Measurements from ENCODE around the gene SUN1.

The SUN1 gene

GRCh38 chr7:891805-892204 is 59.5 kb downstream of the SUN1 start:
- no peak for DNase-seq (ENCODE audit: low read depth in 2 of 2)

- DNase-seq (ENCODE audit: low read depth in 2 of 2) = no peak
Observed at GRCh38 chr7:892648-893593, 60.6 kb downstream of the SUN1 start.

- DNase-seq (ENCODE audit: low read depth in 2 of 2) = no peak
Observed at GRCh38 chr7:893686-894085, 61.4 kb downstream of the SUN1 start.

GRCh38 chr7:894164-894867 is 62.0 kb downstream of the SUN1 start:
- DNase-seq (ENCODE audit: low read depth in 2 of 2) = no peak

GRCh38 chr7:894927-895450 is 62.7 kb downstream of the SUN1 start:
- DNase-seq (ENCODE audit: low read depth in 2 of 2) = no peak

- DNase-seq (ENCODE audit: low read depth in 2 of 2) = no peak
Observed at GRCh38 chr7:895451-896052, 63.3 kb downstream of the SUN1 start.

- no peak for DNase-seq (ENCODE audit: low read depth in 2 of 2)
Observed at GRCh38 chr7:896346-897075, 64.2 kb downstream of the SUN1 start.

GRCh38 chr7:897086-897485 is 64.8 kb downstream of the SUN1 start:
- no peak for DNase-seq (ENCODE audit: low read depth in 2 of 2)

GRCh38 chr7:897771-898376 is 65.6 kb downstream of the SUN1 start:
- no peak for DNase-seq (ENCODE audit: low read depth in 2 of 2)

GRCh38 chr7:898460-898854 is 66.2 kb downstream of the SUN1 start:
- DNase-seq (ENCODE audit: low read depth in 2 of 2) = no peak

GRCh38 chr7:898855-899681 is 66.8 kb downstream of the SUN1 start:
- DNase-seq (ENCODE audit: low read depth in 2 of 2) = no peak

- no peak for DNase-seq (ENCODE audit: low read depth in 2 of 2)
Observed at GRCh38 chr7:899806-900205, 67.5 kb downstream of the SUN1 start.

- no peak for DNase-seq (ENCODE audit: low read depth in 2 of 2)
Observed at GRCh38 chr7:900331-901040, 68.2 kb downstream of the SUN1 start.

- DNase-seq (ENCODE audit: low read depth in 2 of 2) = no peak
Observed at GRCh38 chr7:901041-901387, 68.7 kb downstream of the SUN1 start.

GRCh38 chr7:901388-902154 is 69.3 kb downstream of the SUN1 start:
- DNase-seq (ENCODE audit: low read depth in 2 of 2) = peak in 1 of 2 donors; percentile 50

- no peak for DNase-seq (ENCODE audit: low read depth in 2 of 2)
Observed at GRCh38 chr7:902996-903395, 70.7 kb downstream of the SUN1 start.

GRCh38 chr7:903921-904755 is 71.9 kb downstream of the SUN1 start:
- DNase-seq (ENCODE audit: low read depth in 2 of 2) = no peak

GRCh38 chr7:904847-905246 is 72.6 kb downstream of the SUN1 start:
- DNase-seq (ENCODE audit: low read depth in 2 of 2) = no peak
